ENCODE measurements around the gene GSN. TPM values are rescaled to one million over a fixed set of nuclear protein-coding genes. Genes with fewer than 3 reads are reported as not detected.
"Not testable (repeated sequence)": the region's sequence is repeated elsewhere in the genome, so short reads cannot be mapped to it uniquely, and the experiment has no call there.

The GSN gene
- total RNA-seq, 2 donors from 2014 or later, result 3.6 to 4.0 TPM

GRCh38 chr9:121291536-121291935 lies 23.6 kb downstream of the GSN start:
- not testable (repeated sequence) for ATAC-seq (replicated peaks in 1 of 2); H3K9me3 Mint-ChIP-seq; H3K36me3 Mint-ChIP-seq (ENCODE audit: insufficient read depth in 2 of 2); H3K27ac Mint-ChIP-seq; DNase-seq; H3K27me3 Mint-ChIP-seq (ENCODE audit: low read depth); H3K4me3 Mint-ChIP-seq
- H3K4me1 Mint-ChIP-seq (ENCODE audit: low read depth), result peaks cover 17% of the 10 kb centered on the region

GRCh38 chr9:121292051-121292450 lies 24.1 kb downstream of the GSN start:
- Mint-ChIP-seq H3K4me3 (no peak overlapping the region), H3K27me3 (ENCODE audit: low read depth) (no peaks in the 10 kb centered on the region), H3K9me3 (no peaks in the 10 kb centered on the region), H3K36me3 (ENCODE audit: insufficient read depth in 2 of 2) (no peaks in the 10 kb centered on the region), H3K4me1 (ENCODE audit: low read depth) (peaks cover 12% of the 10 kb centered on the region), H3K27ac (no peak overlapping the region)
- DNase-seq, result no peak
- ATAC-seq (replicated peaks in 1 of 2), result no peak

GRCh38 chr9:121292801-121293241 lies 24.9 kb downstream of the GSN start:
- no peak for DNase-seq
- Mint-ChIP-seq H3K27ac (no peak overlapping the region), H3K27me3 (ENCODE audit: low read depth) (no peaks in the 10 kb centered on the region), H3K36me3 (ENCODE audit: insufficient read depth in 2 of 2) (no peaks in the 10 kb centered on the region), H3K9me3 (no peaks in the 10 kb centered on the region), H3K4me3 (no peak overlapping the region), H3K4me1 (ENCODE audit: low read depth) (peaks cover 6% of the 10 kb centered on the region)
- ATAC-seq (replicated peaks in 1 of 2), result no peak

- peaks cover 13% of the 10 kb centered on the region for H3K27me3 Mint-ChIP-seq (ENCODE audit: low read depth)
These were observed 26.3 kb downstream of the GSN start for GRCh38 chr9:121294151-121294743.

GRCh38 chr9:121294866-121295661 lies 27.1 kb downstream of the GSN start:
- Mint-ChIP-seq H3K9me3 (no peaks in the 10 kb centered on the region), H3K27me3 (ENCODE audit: low read depth) (peaks cover 18% of the 10 kb centered on the region), H3K27ac (no peak overlapping the region), H3K4me1 (ENCODE audit: low read depth) (peaks cover 9% of the 10 kb centered on the region), H3K36me3 (ENCODE audit: insufficient read depth in 2 of 2) (peaks cover 0 to under 1% of the 10 kb centered on the region in 2 donors), H3K4me3 (no peak overlapping the region)
- no peak for DNase-seq
- no peak for ATAC-seq (replicated peaks in 1 of 2)

More at GRCh38 chr9:121294151-121294743, 26.3 kb downstream of the GSN start:
- H3K4me3 Mint-ChIP-seq, result no peak overlapping the region
- DNase-seq (no peak), ATAC-seq (replicated peaks in 1 of 2) (no peak)
- no peaks in the 10 kb centered on the region for H3K9me3 Mint-ChIP-seq
- H3K36me3 Mint-ChIP-seq (ENCODE audit: insufficient read depth in 2 of 2), result no peaks in the 10 kb centered on the region
- peaks cover 7% of the 10 kb centered on the region for H3K4me1 Mint-ChIP-seq (ENCODE audit: low read depth)
- no peak overlapping the region for H3K27ac Mint-ChIP-seq

- H3K27ac Mint-ChIP-seq, result no peak overlapping the region
- no peak for DNase-seq
These were observed 27.8 kb downstream of the GSN start for GRCh38 chr9:121295662-121296191.

GRCh38 chr9:121296213-121297127 lies 28.5 kb downstream of the GSN start:
- Mint-ChIP-seq H3K9me3 (no peaks in the 10 kb centered on the region), H3K4me1 (ENCODE audit: low read depth) (peaks cover 15% of the 10 kb centered on the region), H3K4me3 (no peak overlapping the region), H3K36me3 (ENCODE audit: insufficient read depth in 2 of 2) (peaks cover 0 to 3% of the 10 kb centered on the region in 2 donors), H3K27ac (no peak overlapping the region), H3K27me3 (ENCODE audit: low read depth) (peaks cover 27% of the 10 kb centered on the region)
- ATAC-seq (replicated peaks in 1 of 2) (no peak), DNase-seq (no peak)

More at GRCh38 chr9:121295662-121296191, 27.8 kb downstream of the GSN start:
- Mint-ChIP-seq H3K4me1 (ENCODE audit: low read depth) (peaks cover 15% of the 10 kb centered on the region), H3K36me3 (ENCODE audit: insufficient read depth in 2 of 2) (peaks cover 0 to 3% of the 10 kb centered on the region in 2 donors), H3K9me3 (no peaks in the 10 kb centered on the region), H3K27me3 (ENCODE audit: low read depth) (peaks cover 25% of the 10 kb centered on the region), H3K4me3 (no peak overlapping the region)
- no peak for ATAC-seq (replicated peaks in 1 of 2)

- Mint-ChIP-seq H3K27me3 (ENCODE audit: low read depth) (peaks cover 27% of the 10 kb centered on the region), H3K27ac (no peak overlapping the region), H3K36me3 (ENCODE audit: insufficient read depth in 2 of 2) (peaks cover 0 to 3% of the 10 kb centered on the region in 2 donors), H3K4me1 (ENCODE audit: low read depth) (peaks cover 15% of the 10 kb centered on the region), H3K4me3 (no peak overlapping the region), H3K9me3 (no peaks in the 10 kb centered on the region)
- ATAC-seq (replicated peaks in 1 of 2) (no peak), DNase-seq (no peak)
These were observed 29.4 kb downstream of the GSN start for GRCh38 chr9:121297389-121297788.

GRCh38 chr9:121298016-121298538 lies 30.1 kb downstream of the GSN start:
- no peaks in the 10 kb centered on the region for H3K9me3 Mint-ChIP-seq
- DNase-seq (no peak), ATAC-seq (replicated peaks in 1 of 2) (no peak)
- peaks cover 27% of the 10 kb centered on the region for H3K27me3 Mint-ChIP-seq (ENCODE audit: low read depth)
- no peak overlapping the region for H3K4me3 Mint-ChIP-seq
- H3K36me3 Mint-ChIP-seq (ENCODE audit: insufficient read depth in 2 of 2), result peaks cover 0 to 3% of the 10 kb centered on the region in 2 donors
- H3K27ac Mint-ChIP-seq, result no peak overlapping the region
- peaks cover 15% of the 10 kb centered on the region for H3K4me1 Mint-ChIP-seq (ENCODE audit: low read depth)

GRCh38 chr9:121298689-121299466 lies 30.9 kb downstream of the GSN start:
- no peaks in the 10 kb centered on the region for H3K9me3 Mint-ChIP-seq
- peaks cover 0 to 3% of the 10 kb centered on the region in 2 donors for H3K36me3 Mint-ChIP-seq (ENCODE audit: insufficient read depth in 2 of 2)
- DNase-seq (no peak), ATAC-seq (replicated peaks in 1 of 2) (peak in 1 of 2 donors; percentile 6)
- H3K4me1 Mint-ChIP-seq (ENCODE audit: low read depth), result peaks cover 15% of the 10 kb centered on the region
- H3K4me3 Mint-ChIP-seq, result peak overlapping the region; percentile 65 to 68
- no peak overlapping the region for H3K27ac Mint-ChIP-seq
- peaks cover 27% of the 10 kb centered on the region for H3K27me3 Mint-ChIP-seq (ENCODE audit: low read depth)

GRCh38 chr9:121299467-121300282 lies 31.7 kb downstream of the GSN start:
- Mint-ChIP-seq H3K9me3 (no peaks in the 10 kb centered on the region), H3K27ac (no peak overlapping the region), H3K27me3 (ENCODE audit: low read depth) (peaks cover 27% of the 10 kb centered on the region), H3K4me3 (peak overlapping the region; percentile 75 to 80), H3K4me1 (ENCODE audit: low read depth) (peaks cover 15% of the 10 kb centered on the region), H3K36me3 (ENCODE audit: insufficient read depth in 2 of 2) (peaks cover 0 to 3% of the 10 kb centered on the region in 2 donors)
- peak; percentile 82 for ATAC-seq (replicated peaks in 1 of 2)
- peak; percentile 20 to 34 for DNase-seq
